Smooth muscle cell (in vitro differentiated cells): ENCODE measurements around the gene UQCC2. TPM values are rescaled to one million over a fixed set of nuclear protein-coding genes. Genes with fewer than 3 reads are reported as not detected.

Experiments used
- DNase-seq: peaks from one replicate; lab custom pipeline; 2025; ENCODE audit not compliant: unreplicated experiment; lab: John Stamatoyannopoulos, UW
- H2AFZ ChIP-seq: fragments of 200-600 bp; sonication (generic); 2 replicates; pipeline ENCODE4 v1.6.0; 2016; ENCODE audit warnings: antibody characterized with exemption, low read depth, mild to moderate bottlenecking
- H3F3A ChIP-seq: fragments of 200-600 bp; sonication (generic); 2 replicates; pipeline ENCODE4 v1.6.0; 2017; ENCODE audit warnings: antibody characterized with exemption, low read depth
- H3K27ac ChIP-seq: fragments of 200-600 bp; sonication (generic); 2 replicates; pipeline ENCODE4 v1.5.1; 2016; ENCODE audit warnings: low read depth, mild to moderate bottlenecking
- H3K27me3 ChIP-seq: fragments of 200-600 bp; sonication (generic); 2 replicates; pipeline ENCODE4 v1.6.1; 2016; ENCODE audit warnings: low read depth, mild to moderate bottlenecking
- H3K36me3 ChIP-seq: fragments of 200-600 bp; sonication (generic); 2 replicates; pipeline ENCODE4 v1.5.1; 2016; ENCODE audit warnings: low read depth
- H3K4me1 ChIP-seq: fragments of 200-600 bp; sonication (generic); 2 replicates; pipeline ENCODE4 v1.5.1; 2016; ENCODE audit warnings: low read depth
- H3K4me2 ChIP-seq: fragments of 200-600 bp; sonication (generic); 2 replicates; pipeline ENCODE4 v1.6.0; 2016; ENCODE audit warnings: mild to moderate bottlenecking
- H3K4me3 ChIP-seq: fragments of 200-600 bp; sonication (generic); 2 replicates; pipeline ENCODE4 v1.5.1; 2016; ENCODE audit warnings: mild to moderate bottlenecking
- H3K79me2 ChIP-seq: fragments of 200-600 bp; sonication (generic); 2 replicates; pipeline ENCODE4 v1.6.0; 2016; ENCODE audit warnings: low read depth, mild to moderate bottlenecking
- H3K9ac ChIP-seq: fragments of 200-600 bp; sonication (generic); 2 replicates; pipeline ENCODE4 v1.6.0; 2016; ENCODE audit warnings: low read depth
- H3K9me3 ChIP-seq: fragments of 200-600 bp; sonication (generic); replicated peaks from 2 replicates; pipeline ENCODE4 v1.5.1; 2016; ENCODE audit warnings: low read depth
- H4K20me1 ChIP-seq: fragments of 200-600 bp; sonication (generic); 2 replicates; pipeline ENCODE4 v1.6.0; 2016; ENCODE audit warnings: low read depth
- WGBS: methylation state at CpG from one replicate; pipeline ENCODE4 v1.1.7; 2016; ENCODE audit warnings: low lambda C conversion rate; 5-methylcytosine and 5-hydroxymethylcytosine counted together
- polyA plus RNA-seq: library from polyadenylated mRNA; unstranded; fragments of >200 nt; fragmentation: Nextera tagmentation; extraction: Ambion mirVana; gene quantifications from 2 replicates; pipeline ENCODE4 v1.2.1, GENCODE V29; 2016
- total RNA-seq: library from RNA; depleted of rRNA; stranded (reverse); fragments of >200 nt; gene quantifications from 2 replicates; pipeline ENCODE4 v1.2.3, GENCODE V29; 2014
- TF ChIP-seq, protein P1 (sequence below): fragments of 200-600 bp; sonication (generic); IDR thresholded peaks from 2 replicates; pipeline ENCODE4 v1.5.1; 2017; ENCODE audit warnings: borderline replicate concordance, mild to moderate bottlenecking, antibody characterized with exemption; ENCODE audit not compliant: insufficient read depth, poor library complexity, severe bottlenecking

UQCC2 gene
- total and polyA plus RNA-seq, 2 experiments from 2014 or later = 67.3 to 208 TPM

DNA sequence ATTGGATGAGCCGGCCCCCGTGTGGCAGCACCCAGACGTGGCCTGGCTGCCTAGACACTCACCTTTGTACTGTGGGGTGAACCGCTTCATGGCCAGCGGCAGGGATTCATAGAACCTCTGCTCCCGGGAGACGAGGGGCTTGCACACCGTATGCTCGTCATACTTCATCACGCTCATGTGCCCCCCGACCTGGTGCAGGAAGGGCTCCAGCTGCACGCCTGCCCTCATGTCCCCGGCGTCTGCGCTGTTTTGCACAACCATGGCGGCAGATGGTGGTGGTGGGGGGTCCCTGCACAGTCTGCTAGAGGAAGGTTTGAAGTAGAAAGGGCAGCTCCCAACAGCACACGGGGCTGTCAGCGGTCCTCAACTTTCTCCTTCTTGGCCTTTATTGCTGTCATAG, 23.7 kb upstream of the UQCC2 start:
- H2AFZ ChIP-seq = no peak overlapping the region
- H3K9me3 ChIP-seq = no peaks in the 10 kb centered on the region
- no peaks in the 10 kb centered on the region for H3K4me1 ChIP-seq
- H3K79me2 ChIP-seq = no peaks in the 10 kb centered on the region
- no peaks in the 10 kb centered on the region for H4K20me1 ChIP-seq
- no peak overlapping the region for H3K9ac ChIP-seq
- H3F3A ChIP-seq = no peaks in the 10 kb centered on the region
- no peak overlapping the region for H3K27ac ChIP-seq
- no peak overlapping the region for H3K4me3 ChIP-seq
- WGBS = 96% methylated on average over 18 of the region's 18 CpGs
- TF ChIP-seq, protein P1, sequence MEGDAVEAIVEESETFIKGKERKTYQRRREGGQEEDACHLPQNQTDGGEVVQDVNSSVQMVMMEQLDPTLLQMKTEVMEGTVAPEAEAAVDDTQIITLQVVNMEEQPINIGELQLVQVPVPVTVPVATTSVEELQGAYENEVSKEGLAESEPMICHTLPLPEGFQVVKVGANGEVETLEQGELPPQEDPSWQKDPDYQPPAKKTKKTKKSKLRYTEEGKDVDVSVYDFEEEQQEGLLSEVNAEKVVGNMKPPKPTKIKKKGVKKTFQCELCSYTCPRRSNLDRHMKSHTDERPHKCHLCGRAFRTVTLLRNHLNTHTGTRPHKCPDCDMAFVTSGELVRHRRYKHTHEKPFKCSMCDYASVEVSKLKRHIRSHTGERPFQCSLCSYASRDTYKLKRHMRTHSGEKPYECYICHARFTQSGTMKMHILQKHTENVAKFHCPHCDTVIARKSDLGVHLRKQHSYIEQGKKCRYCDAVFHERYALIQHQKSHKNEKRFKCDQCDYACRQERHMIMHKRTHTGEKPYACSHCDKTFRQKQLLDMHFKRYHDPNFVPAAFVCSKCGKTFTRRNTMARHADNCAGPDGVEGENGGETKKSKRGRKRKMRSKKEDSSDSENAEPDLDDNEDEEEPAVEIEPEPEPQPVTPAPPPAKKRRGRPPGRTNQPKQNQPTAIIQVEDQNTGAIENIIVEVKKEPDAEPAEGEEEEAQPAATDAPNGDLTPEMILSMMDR = no peak
- DNase-seq = no peak
- H3K36me3 ChIP-seq = no peaks in the 10 kb centered on the region
- no peaks in the 10 kb centered on the region for H3K27me3 ChIP-seq
- no peak overlapping the region for H3K4me2 ChIP-seq

- Histone ChIP-seq H3K4me3 (no peak overlapping the region), H2AFZ (no peak overlapping the region), H3K4me1 (no peaks in the 10 kb centered on the region), H3K27ac (no peak overlapping the region), H3K4me2 (no peak overlapping the region), H3K79me2 (no peaks in the 10 kb centered on the region), H3F3A (no peaks in the 10 kb centered on the region), H3K9ac (no peak overlapping the region), H3K9me3 (no peaks in the 10 kb centered on the region), H3K36me3 (no peaks in the 10 kb centered on the region), H3K27me3 (no peaks in the 10 kb centered on the region), H4K20me1 (no peaks in the 10 kb centered on the region)
- DNase-seq = no peak
- TF ChIP-seq, protein P1 = no peak
- WGBS = 93% methylated on average over 8 of the region's 8 CpGs
Observed at GRCh38 chr6:33733709-33734007, 22.2 kb upstream of the UQCC2 start.

GRCh38 chr6:33732817-33733708, 21.6 kb upstream of the UQCC2 start:
- Histone ChIP-seq H3K9me3 (no peaks in the 10 kb centered on the region), H3K9ac (no peak overlapping the region), H3K27me3 (no peaks in the 10 kb centered on the region), H3K4me3 (no peak overlapping the region), H3K4me1 (no peaks in the 10 kb centered on the region), H3F3A (no peaks in the 10 kb centered on the region), H3K79me2 (no peaks in the 10 kb centered on the region), H3K27ac (no peak overlapping the region), H3K36me3 (no peaks in the 10 kb centered on the region), H4K20me1 (no peaks in the 10 kb centered on the region), H3K4me2 (no peak overlapping the region), H2AFZ (no peak overlapping the region)
- TF ChIP-seq, protein P1 = no peak
- DNase-seq = no peak
- WGBS = 81% methylated on average over 13 of the region's 13 CpGs

DNA sequence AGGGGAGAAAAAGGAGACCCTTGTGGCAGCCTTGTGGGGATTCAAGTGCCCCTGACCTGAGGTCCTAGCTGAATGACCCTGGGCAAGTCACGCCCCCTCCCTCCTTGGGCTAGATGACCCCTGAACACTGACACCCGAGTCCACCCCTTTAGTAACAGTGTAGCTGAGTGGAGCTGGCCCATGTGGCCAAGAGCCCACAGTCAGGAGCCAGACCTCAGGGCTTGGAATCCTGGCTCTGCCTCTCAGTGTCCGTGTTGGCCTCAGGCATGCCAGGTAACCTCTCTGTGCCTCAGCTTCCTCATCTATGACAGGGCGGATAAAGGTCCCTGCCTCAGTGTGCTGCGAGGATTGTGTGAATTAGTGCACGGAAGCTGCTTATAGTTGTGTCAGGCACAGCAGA, 20.9 kb upstream of the UQCC2 start:
- no peak for DNase-seq
- H4K20me1 ChIP-seq = no peaks in the 10 kb centered on the region
- TF ChIP-seq, protein P1 = no peak

More for the DNA sequence above, 20.9 kb upstream of the UQCC2 start:
- Histone ChIP-seq H2AFZ (no peak overlapping the region), H3K27ac (no peak overlapping the region), H3K9ac (no peak overlapping the region), H3K9me3 (no peaks in the 10 kb centered on the region), H3F3A (no peaks in the 10 kb centered on the region), H3K27me3 (no peaks in the 10 kb centered on the region), H3K79me2 (no peaks in the 10 kb centered on the region), H3K4me2 (no peak overlapping the region), H3K4me1 (no peaks in the 10 kb centered on the region), H3K4me3 (no peak overlapping the region), H3K36me3 (no peaks in the 10 kb centered on the region)
- 92% methylated on average over 6 of the region's 6 CpGs for WGBS
